B cell (primary cell): ENCODE results near the gene TEX28. TPM values are rescaled to one million over a fixed set of nuclear protein-coding genes. Genes with fewer than 3 reads are reported as not detected.
"Not testable (repeated sequence)": the region's sequence is repeated elsewhere in the genome, so short reads cannot be mapped to it uniquely, and the experiment has no call there.

ENCODE experiments used
- ATAC-seq: fragments of 200-7000 bp; cut with Tn5 transposase; one replicate; pipeline ENCODE4 v1.10.0; 2021; ENCODE audit warnings: low read depth, mild to moderate bottlenecking, moderate number of reproducible peaks, moderate library complexity
- CTCF ChIA-PET: fragments of 350-600 bp; sonication (Branson Sonifier 250); formaldehyde crosslinking; loops from one replicate; lab custom pipeline; 2021; ENCODE audit warnings: antibody characterized with exemption, inconsistent platforms; lab: Charles Lee
- POLR2A ChIA-PET: fragments of 350-600 bp; sonication (Branson Sonifier 250); formaldehyde crosslinking; loops from one replicate; lab custom pipeline; 2021; ENCODE audit warnings: antibody characterized with exemption; lab: Charles Lee
- DNase-seq: peaks from one replicate; pipeline ENCODE4 v3.0.0; 2013
- H2AFZ ChIP-seq: 2 replicates; pipeline ENCODE4 v1.6.1; 2012; ENCODE audit warnings: mild to moderate bottlenecking, low read depth, low read length; ENCODE audit not compliant: insufficient read depth, poor library complexity, severe bottlenecking
- H3K27ac ChIP-seq, 2 donors: 1 replicate in 1 of 2; 2 replicates in 1 of 2; pipeline ENCODE4 v1.5.1; 2012 to 2013; ENCODE audit warnings: low read length in 2 of 2, mild to moderate bottlenecking in 2 of 2, moderate library complexity in 1 of 2
- H3K27me3 ChIP-seq, 4 experiments: fragments of 200-600 bp in 1 of 4; sonication (generic) in 1 of 4; replicated peaks in 1 of 4; 1 replicate in 2 of 4; 2 replicates in 2 of 4; pipeline versions ENCODE4 v1.6.1 to v1.7.0; 2013 to 2016; ENCODE audit warnings: low read length in 3 of 4, mild to moderate bottlenecking in 2 of 4, mixed read lengths in 1 of 4, moderate library complexity in 1 of 4; ENCODE audit not compliant: insufficient read depth in 4 of 4, control insufficient read depth in 3 of 4; ENCODE audit errors: control extremely low read depth in 1 of 4
- H3K36me3 ChIP-seq, 2 experiments: replicated peaks in 1 of 2; 1 replicate in 1 of 2; 2 replicates in 1 of 2; pipeline versions ENCODE4 v1.6.1 to v1.7.1; 2013; ENCODE audit warnings: low read length in 1 of 2; ENCODE audit not compliant: insufficient read depth in 2 of 2, control insufficient read depth in 1 of 2; ENCODE audit errors: control extremely low read depth in 1 of 2, extremely low read depth in 1 of 2
- H3K4me1 ChIP-seq, 2 donors: fragments of 200-600 bp in 1 of 2; sonication (generic) in 1 of 2; 1 replicate in 1 of 2; 2 replicates in 1 of 2; pipeline versions ENCODE4 v1.5.1 to v1.6.1; 2013 to 2017; ENCODE audit warnings: low read length in 2 of 2; ENCODE audit not compliant: control insufficient read depth in 2 of 2, insufficient read depth in 2 of 2
- H3K4me2 ChIP-seq: replicated peaks from 2 replicates; pipeline ENCODE3; 2012; ENCODE audit warnings: mild to moderate bottlenecking, low read depth, low read length; ENCODE audit not compliant: poor library complexity, severe bottlenecking
- H3K4me3 ChIP-seq, 5 experiments: fragments of 200-600 bp in 1 of 5; sonication (generic) in 1 of 5; 1 replicate in 3 of 5; 2 replicates in 2 of 5; pipeline versions ENCODE4 v1.5.1 to v1.7.0; 2011 to 2016; ENCODE audit warnings: low read length in 4 of 5, mild to moderate bottlenecking in 4 of 5, low read depth in 2 of 5, control low read depth in 1 of 5, moderate library complexity in 1 of 5; ENCODE audit not compliant: insufficient read depth in 1 of 5; ENCODE audit errors: control extremely low read depth in 1 of 5, extremely low read depth in 1 of 5
- H3K79me2 ChIP-seq: fragments of 200-600 bp; sonication (generic); one replicate; pipeline ENCODE4 v1.6.0; 2016; ENCODE audit warnings: low read length; ENCODE audit not compliant: control insufficient read depth, insufficient read depth
- H3K9ac ChIP-seq: fragments of 200-600 bp; sonication (generic); 2 replicates; pipeline ENCODE4 v1.6.1; 2017; ENCODE audit warnings: mild to moderate bottlenecking, low read length, moderate library complexity
- H3K9me3 ChIP-seq, 3 donors: one replicate each; pipeline versions ENCODE4 v1.6.1 to v1.7.1; 2013; ENCODE audit warnings: low read length in 2 of 3; ENCODE audit not compliant: control insufficient read depth in 2 of 3, insufficient read depth in 1 of 3; ENCODE audit errors: control extremely low read depth in 1 of 3
- H4K20me1 ChIP-seq: 2 replicates; pipeline ENCODE4 v1.6.0; 2012; ENCODE audit warnings: mild to moderate bottlenecking, low read length; ENCODE audit not compliant: insufficient read depth, control insufficient read depth, poor library complexity, severe bottlenecking
- H3K27ac Mint-ChIP-seq: one replicate; pipeline ENCODE4 v1.8.0; 2021; ENCODE audit warnings: mixed read lengths
- H3K27me3 Mint-ChIP-seq: one replicate; pipeline ENCODE4 v1.8.0; 2021; ENCODE audit warnings: mixed read lengths
- H3K4me1 Mint-ChIP-seq: one replicate; pipeline ENCODE4 v1.8.0; 2021; ENCODE audit warnings: mixed read lengths
- H3K4me3 Mint-ChIP-seq: one replicate; pipeline ENCODE4 v1.8.0; 2021; ENCODE audit warnings: mixed read lengths
- H3K9me3 Mint-ChIP-seq: one replicate; pipeline ENCODE4 v1.8.0; 2022; ENCODE audit warnings: mixed read lengths; ENCODE audit not compliant: insufficient read depth
- EZH2 ChIP-seq: IDR thresholded peaks from 2 replicates; pipeline ENCODE4 v1.6.1; 2012; ENCODE audit warnings: borderline replicate concordance, low read depth, mild to moderate bottlenecking, moderate library complexity, low read length; ENCODE audit not compliant: insufficient read depth, poor library complexity, severe bottlenecking
- WGBS: methylation state at CpG from one replicate; pipeline ENCODE4 v1.1.5; 2013; ENCODE audit warnings: missing lambda C conversion rate; ENCODE audit not compliant: insufficient coverage; 5-methylcytosine and 5-hydroxymethylcytosine counted together
- intact Hi-C: fragments of 100-400 bp; cut with micrococcal nuclease; formaldehyde crosslinking; loops from one replicate; pipeline ENCODE4 v1.10.0; 2022
- polyA plus RNA-seq: library from polyadenylated mRNA; depleted of rRNA; stranded (reverse); fragments of >200 nt; gene quantifications from 2 replicates; pipeline ENCODE4 v1.2.3, GENCODE V29; 2012
- total RNA-seq, 2 donors: library from RNA; stranded (reverse); fragments of 120-200 nt in 1 of 2; gene quantifications; 1 replicate in 1 of 2; 2 replicates in 1 of 2; pipeline versions ENCODE4 v1.2.3 to v1.2.4, GENCODE V29; 2013 to 2022
- TF ChIP-seq, protein P1 (sequence below): fragments of 200-600 bp; IDR thresholded peaks from one replicate; pipeline ENCODE4 v1.8.0; 2022; ENCODE audit warnings: antibody characterized with exemption, mild to moderate bottlenecking

The TEX28 gene
- total and polyA plus RNA-seq, 2 donors (not counting 1 experiment from before 2014, with no cell fraction given) = not detected

- not testable (repeated sequence) for H3K4me1 Mint-ChIP-seq
These were observed 46.7 kb upstream of the TEX28 start for GRCh38 chrX:154341399-154342298.

DNA sequence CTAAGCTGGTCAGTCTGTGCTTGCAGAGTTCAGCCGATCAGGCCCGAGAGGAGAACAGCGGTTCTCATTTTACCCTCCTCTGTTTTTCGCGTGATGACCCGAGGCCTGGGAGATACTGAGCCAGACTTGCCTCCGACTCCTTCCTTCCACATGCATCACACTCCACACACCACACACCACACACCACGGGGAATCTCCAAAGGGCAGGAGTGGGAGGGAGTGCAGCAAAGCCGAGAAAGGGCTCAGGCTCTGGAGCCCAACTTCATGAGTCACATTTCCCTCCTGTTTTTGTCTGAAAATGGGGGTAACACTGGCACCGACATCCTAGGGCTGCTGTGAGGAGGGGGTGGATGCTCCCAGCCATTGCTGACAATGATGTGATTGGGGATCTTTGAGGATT is 39.6 kb upstream of the TEX28 start:
- Histone ChIP-seq H3K4me1 (peaks cover 27 to 31% of the 10 kb centered on the region in 2 donors), H3K9ac (no peak overlapping the region), H3K27me3 (no peaks in the 10 kb centered on the region), H3K9me3 (no peaks in the 10 kb centered on the region), H3K36me3 (no peaks in the 10 kb centered on the region), H2AFZ (no peak overlapping the region), H3K4me3 (peak overlapping the region in 1 of 5 experiments; percentile 2), H3K4me2 (peak overlapping the region; percentile 45), H3K27ac (peak overlapping the region; percentile 38 to 57), H4K20me1 (no peaks in the 10 kb centered on the region), H3K79me2 (no peaks in the 10 kb centered on the region)
- no peak for ATAC-seq
- H3K27me3 Mint-ChIP-seq = no peaks in the 10 kb centered on the region
- no peaks in the 10 kb centered on the region for H3K9me3 Mint-ChIP-seq
- H3K27ac Mint-ChIP-seq = peak overlapping the region; percentile 94
- H3K4me1 Mint-ChIP-seq = peaks cover 27% of the 10 kb centered on the region
- DNase-seq = no peak
- intact Hi-C loops = no loop called here
- TF ChIP-seq EZH2 = no peak
- TF ChIP-seq, protein P1, sequence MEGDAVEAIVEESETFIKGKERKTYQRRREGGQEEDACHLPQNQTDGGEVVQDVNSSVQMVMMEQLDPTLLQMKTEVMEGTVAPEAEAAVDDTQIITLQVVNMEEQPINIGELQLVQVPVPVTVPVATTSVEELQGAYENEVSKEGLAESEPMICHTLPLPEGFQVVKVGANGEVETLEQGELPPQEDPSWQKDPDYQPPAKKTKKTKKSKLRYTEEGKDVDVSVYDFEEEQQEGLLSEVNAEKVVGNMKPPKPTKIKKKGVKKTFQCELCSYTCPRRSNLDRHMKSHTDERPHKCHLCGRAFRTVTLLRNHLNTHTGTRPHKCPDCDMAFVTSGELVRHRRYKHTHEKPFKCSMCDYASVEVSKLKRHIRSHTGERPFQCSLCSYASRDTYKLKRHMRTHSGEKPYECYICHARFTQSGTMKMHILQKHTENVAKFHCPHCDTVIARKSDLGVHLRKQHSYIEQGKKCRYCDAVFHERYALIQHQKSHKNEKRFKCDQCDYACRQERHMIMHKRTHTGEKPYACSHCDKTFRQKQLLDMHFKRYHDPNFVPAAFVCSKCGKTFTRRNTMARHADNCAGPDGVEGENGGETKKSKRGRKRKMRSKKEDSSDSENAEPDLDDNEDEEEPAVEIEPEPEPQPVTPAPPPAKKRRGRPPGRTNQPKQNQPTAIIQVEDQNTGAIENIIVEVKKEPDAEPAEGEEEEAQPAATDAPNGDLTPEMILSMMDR = no peak
- ChIA-PET CTCF (interaction anchor here (1.0 to 1.5 kb wide), 4 partner anchors 17 to 209 kb away, joined by 3 to 4 read pairs (median 3); no protein-coding TSS in a partner anchor), POLR2A (interaction anchor here (1.4 kb wide), 1 partner anchor 74 kb away, joined by 3 read pairs; the partner anchor contains the start of gene DNASE1L1)
- WGBS = 92% methylated on average over 2 of the region's 10 CpGs
- H3K4me3 Mint-ChIP-seq = peak overlapping the region; percentile 71

More at GRCh38 chrX:154341399-154342298, 46.7 kb upstream of the TEX28 start:
- H2AFZ ChIP-seq, H3K27ac Mint-ChIP-seq, H3K4me2 ChIP-seq, H3K27me3 Mint-ChIP-seq, H3K9me3 Mint-ChIP-seq, H3K9ac ChIP-seq, H4K20me1 ChIP-seq, H3K4me3 Mint-ChIP-seq, H3K9me3 ChIP-seq, POLR2A ChIA-PET, H3K79me2 ChIP-seq, H3K27me3 ChIP-seq, CTCF ChIA-PET, H3K4me3 ChIP-seq, intact Hi-C loops, DNase-seq, H3K27ac ChIP-seq, H3K36me3 ChIP-seq, H3K4me1 ChIP-seq: not testable (repeated sequence)
- ATAC-seq = peak; percentile 75
- no CpG with 5 or more reads among the region's 115 CpGs for WGBS
